ENCODE results near the gene NABP2. TPM values are rescaled to one million over a fixed set of nuclear protein-coding genes. Genes with fewer than 3 reads are reported as not detected.

The NABP2 gene
- total RNA-seq (2014; rRNA removed; shearing (Covaris generic)): 68.1 and 72.1 TPM in 2 replicates

DNA sequence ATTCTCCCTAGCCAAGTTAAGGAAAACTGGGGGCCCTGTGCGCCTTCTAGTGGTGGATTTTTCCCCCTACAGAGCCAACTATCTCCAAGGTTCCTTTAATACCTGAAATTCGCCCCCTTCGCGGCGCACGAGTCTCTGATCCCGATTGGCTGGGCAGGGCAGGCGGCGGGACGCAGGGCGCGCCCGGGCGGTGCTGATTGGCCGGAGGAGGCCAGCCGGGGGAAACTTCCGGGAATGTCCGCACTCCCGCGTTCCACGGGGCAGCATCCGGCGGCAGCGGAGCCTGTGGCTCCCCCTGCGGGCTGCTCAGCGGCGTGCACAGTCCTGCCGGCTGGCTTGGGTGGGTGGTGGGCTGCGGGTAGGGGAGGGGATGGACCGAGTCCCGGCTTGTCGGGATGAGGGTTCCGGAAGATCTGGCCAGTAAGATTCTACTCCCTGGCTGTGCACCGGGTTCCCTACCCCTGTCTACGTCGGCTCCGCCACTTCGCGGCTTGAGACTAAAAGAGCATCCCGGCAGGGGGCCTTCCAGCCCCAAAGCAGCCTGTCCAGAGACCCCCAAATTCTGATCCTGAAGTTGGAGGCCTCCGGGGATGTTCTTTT is at the start of gene NABP2:
NABP2 (plus strand) TSS at position 241 of the 600 bp plus-strand sequence. CDS start 515 bp downstream, outside the sequence.
- peak; percentile 96 for DNase-seq (ENCODE audit: low read depth)

DNA sequence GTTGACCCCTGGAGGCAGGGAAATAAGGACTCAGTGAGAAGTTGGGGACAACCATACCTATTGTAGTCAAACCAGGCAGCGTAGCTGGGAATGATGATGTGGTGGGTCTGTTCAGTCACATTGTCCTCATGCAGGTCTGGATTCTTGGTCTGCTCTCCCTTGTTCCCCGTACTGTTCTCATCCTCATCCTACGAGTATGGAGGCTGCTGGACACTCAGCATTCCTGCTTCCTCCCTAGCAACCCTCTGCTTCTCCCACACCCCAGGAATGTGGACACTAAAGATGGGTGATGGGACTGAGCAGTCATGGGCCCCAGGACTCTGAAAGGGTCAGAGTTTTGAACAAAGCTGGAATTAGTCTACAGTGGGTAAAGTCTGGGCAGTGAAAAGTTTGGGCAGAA is 45.8 kb upstream of the NABP2 start:
- DNase-seq (ENCODE audit: low read depth): no peak

DNA sequence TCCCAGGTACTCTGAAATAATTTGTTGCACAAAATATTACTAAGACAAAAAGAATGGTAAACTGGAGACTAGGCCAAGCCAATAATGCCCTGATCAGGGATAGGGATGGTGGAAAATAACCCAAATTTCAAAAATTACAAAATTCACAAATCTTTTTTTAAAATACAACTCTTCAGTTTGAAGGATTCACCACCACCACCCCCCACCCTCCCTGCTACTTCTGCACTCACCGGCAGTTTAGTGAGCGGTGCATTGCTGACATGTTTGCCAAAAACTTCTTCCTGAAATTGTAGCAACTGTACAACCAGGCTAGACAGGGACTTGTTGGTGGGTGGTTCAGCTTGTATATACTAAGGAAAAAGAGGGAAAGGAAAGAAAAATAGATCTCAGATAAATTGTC is 37.2 kb upstream of the NABP2 start:
- DNase-seq (ENCODE audit: low read depth): no peak

DNA sequence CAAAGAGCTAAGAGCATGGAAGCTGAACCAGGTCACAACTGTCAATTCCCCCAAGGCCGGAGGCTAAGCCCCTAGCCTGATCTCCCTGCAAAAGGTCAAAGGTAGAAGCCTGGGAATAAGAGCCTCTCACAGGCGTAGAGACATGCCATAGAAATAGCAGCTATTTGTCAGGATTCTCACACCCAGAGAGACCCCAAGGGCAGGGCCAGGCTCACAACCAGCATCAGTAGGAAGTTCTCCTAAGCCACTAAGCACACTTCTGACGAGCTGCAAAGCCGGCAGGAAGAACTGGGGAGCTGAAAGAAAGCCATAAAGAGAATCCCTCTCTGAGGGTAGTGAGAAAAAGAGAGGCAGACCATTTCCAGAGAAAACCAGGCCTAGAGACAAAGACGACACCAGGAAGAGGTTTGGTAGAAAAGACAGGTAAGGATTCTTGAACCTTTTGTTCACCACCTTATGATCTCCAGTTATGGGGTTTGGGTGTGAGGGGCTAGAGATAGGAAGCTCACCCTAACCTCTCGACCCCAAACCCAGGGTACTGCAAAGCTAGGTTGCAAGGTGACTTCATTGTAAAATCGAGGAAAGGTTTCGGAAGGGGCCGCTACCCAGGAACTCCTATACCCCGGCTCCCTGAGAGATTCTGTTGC is 35.9 kb upstream of the NABP2 start:
- DNase-seq (ENCODE audit: low read depth): no peak

DNA sequence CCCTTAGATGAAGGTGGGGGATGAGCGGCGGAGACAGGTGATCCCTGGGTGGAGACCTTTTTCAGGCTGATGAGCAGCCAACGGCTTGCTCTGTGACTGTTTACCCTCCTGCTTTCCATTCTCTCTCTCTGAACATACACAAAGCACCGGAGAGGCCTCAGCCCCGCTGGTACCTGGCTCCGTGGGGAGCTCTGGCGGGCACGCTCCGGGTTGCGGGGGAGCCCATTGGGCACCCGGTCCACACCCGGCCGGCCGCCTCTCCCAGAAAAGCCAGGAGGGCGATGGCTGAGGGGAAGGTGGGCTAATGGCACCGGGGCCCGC is 35.4 kb upstream of the NABP2 start:
- no peak for DNase-seq (ENCODE audit: low read depth)

DNA sequence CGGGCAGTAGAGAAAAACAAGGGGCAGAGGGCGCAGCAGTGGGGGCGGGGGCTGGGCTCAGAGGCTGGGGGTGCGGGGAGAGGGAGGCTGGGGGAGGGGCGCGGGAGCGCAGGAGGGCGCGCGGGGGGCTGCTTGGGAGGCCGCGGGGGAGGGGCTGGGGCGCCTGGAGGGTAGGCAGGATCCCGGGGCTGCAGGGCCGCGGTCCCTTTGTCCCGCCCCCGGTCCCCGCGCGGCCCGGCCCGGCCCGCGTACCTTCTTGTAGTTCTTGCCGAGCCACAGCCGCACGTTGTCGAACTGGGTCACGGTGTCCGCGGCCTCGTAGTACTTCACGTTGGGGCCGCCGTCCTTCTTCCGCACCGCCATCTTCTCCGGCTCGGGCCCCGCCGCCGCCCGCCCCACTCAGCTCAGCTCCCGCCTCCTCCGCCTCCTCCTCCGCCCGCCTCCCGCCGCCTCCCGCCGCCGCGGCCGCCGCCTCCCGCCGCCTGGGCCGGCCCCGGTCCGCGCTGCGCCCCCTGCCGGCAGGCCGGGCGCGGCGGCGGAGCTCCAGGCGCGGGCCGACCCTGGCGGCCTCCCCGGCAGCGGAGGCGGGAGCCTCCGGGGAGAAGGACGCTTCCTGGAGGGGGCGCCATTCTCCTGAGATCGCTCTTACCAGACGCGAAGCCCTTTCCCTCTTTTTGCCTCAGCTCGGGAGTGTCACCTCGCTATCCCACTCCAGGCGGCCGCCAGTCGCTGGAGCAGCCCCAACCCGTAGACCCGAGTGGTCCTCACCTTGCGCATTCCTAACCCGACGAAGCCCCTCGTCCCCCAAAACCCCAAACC is 34.8 kb upstream of the NABP2 start, which contains the start of gene SMARCC2:
SMARCC2 (minus strand) TSS at position 385 of the 819 bp plus-strand sequence; CDS start at position 363, 22 bp downstream.
- peak; percentile 75 for DNase-seq (ENCODE audit: low read depth)

DNA sequence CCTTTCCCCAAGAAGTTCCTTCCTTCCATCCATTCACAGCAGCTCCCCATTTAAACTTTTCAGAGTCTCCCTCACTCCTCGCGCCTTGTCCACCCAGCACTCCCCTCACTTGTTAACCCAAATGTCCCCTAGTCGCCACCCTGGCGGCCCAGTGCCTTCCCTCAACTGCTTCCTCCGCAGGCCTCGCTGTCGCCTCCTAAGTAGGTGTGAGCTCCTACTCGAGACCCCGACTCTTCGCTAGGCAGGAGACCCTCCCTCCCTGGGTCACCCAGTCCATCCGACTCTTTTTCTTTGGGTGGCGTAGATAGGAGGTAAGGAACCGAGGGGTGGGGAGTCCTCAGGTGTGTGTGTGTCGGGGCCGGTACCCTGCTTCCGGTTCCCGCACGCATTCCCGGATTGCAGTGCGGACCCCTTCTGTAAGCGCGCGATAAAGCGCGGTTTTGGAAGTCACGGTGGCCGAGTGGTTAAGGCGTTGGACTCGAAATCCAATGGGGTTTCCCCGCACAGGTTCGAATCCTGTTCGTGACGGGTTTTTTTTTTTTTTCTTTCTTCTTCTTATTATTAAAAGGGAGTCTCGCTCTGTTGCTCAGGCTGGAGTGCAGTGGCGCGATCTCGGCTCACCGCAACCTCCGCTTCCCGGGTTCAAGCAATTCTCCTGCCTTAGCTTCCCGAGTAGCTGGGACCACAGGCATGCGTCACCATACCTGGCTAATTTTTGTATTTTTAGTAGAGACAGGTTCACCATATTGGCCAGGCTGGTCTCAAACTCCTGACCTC is 34.0 kb upstream of the NABP2 start:
- DNase-seq (ENCODE audit: low read depth): peak; percentile 70

DNA sequence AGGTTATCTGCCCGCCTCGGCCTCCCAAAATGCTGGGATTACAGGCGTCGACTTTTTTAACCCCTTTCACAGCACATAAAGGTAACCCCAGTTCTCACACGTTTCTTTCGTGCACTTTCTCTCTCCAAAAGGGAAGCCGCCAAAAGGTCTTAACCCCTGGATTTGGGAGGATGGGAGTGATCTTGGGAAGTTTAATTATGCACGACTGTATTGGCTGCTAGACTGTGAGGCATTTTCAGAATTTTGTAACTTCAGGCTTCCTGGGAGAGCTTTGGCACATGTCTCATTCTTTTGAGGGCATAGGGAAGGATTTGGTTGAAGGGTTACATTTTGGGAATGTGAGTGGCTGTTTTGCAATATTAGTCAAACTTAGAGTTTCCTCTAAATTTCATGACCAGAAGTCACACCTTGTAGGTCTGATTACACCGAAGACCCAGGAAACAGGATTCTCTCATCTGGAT is 33.4 kb upstream of the NABP2 start:
- no peak for DNase-seq (ENCODE audit: low read depth)

DNA sequence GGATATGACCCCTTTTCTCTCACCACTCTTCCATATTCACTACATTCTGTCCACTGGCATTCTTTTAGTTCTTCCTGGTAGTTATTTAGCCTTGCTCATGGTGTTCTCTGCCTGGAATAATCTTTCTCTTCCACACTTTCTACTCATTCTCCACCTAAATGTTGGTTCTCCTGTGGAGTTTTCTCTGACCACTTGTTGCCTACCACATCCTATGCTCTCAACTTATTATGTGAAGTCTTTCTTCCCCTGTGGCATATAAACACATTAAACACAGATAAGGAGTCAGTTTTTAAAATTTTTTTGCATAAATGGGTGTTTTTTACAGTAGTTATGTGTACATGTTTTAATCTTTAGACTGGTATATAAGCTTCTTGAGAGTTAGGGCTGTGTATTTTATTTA is 31.6 kb upstream of the NABP2 start:
- no peak for DNase-seq (ENCODE audit: low read depth)

DNA sequence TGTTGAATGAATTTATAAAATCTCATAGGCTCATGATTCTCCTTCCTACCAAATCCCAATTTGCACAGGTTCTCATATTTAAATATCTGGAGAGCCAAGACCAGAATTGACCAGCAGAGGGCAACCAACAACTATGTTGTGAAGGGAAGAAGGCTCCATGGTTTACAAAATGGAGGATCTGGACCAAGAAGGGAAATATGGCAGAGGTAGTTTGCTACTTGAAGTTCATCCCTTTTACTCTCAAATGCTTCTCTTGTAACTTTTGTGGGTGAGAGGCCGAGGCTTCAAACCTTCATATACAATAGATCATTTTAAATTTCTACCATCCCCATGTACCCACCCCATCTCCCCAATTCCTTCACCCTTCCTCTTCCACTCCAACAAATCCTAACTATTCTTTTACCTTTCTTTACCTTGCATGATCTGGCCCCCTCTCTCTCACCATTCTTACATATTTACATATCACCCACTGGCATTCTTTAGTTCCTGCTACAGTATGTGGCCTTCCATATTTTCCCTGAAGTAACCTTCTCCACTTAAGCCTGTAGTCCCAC is 31.0 kb upstream of the NABP2 start:
- DNase-seq (ENCODE audit: low read depth): peak; percentile 76

DNA sequence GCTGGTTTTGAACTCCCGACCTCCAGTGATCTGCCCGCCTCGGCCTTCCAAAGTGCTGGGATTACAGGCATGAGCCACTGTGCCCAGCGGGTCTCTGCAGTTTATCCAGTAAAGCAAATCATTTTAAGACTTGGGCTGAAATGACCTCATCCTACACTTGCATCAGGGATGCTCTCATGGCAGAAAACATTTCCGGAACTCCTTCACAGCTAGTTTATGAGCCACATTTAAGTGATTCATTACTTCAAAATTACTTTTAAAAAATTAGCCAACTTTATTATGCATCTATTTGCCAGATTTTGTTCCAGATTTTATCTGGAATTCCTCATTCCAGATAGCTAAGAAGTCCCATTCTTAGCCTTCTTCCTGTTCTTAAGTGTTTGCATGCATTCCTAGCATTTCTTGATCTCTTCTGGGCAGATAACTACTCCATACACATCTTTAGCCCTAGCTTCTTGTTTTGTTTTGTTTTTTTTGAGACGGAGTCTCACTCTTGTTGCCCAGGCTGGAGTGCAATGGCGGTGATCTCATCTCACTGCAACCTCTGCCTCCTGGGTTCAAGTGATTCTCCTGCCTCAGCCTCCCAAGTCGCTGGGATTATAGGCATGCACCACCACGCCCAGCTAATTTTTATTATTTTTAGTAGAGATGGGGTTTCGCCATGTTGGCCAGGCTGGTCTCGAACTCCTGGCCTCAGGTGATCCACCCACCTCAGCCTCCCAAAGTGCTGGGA is 27.2 kb upstream of the NABP2 start:
- DNase-seq (ENCODE audit: low read depth): peak; percentile 74

DNA sequence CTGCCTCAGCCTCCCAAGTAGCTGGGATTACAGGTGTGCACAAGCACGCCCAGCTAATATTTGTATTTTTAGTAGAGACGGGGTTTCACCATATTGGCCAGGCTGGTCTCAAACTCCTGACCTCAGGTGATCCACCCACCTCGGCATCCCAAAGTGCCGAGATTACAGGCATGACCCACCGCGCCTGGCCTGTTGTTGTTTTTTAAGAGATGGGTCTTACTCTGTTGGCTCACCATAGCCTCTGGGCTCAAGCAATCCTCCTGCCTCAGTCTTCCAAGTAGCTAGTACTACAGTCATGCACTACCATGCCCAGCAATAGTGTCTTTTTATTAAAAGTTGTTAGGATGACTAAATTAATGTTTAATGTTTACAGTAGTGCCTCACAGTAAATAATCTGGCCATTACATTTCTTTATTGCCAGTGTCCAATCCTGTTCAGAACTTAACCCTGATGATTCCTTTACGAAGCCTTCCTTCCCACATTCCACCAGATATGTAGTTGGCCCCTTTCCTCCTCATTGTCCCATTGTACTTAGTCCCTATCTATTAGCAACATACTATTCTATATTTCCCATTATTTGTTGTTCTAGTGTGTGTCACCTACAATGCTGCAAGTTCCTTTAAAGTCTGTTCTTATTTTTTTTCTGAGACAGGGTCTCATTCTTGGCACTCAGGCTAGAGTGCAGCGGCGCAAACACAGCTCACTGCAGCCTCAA is 26.1 kb upstream of the NABP2 start:
- no peak for DNase-seq (ENCODE audit: low read depth)

DNA sequence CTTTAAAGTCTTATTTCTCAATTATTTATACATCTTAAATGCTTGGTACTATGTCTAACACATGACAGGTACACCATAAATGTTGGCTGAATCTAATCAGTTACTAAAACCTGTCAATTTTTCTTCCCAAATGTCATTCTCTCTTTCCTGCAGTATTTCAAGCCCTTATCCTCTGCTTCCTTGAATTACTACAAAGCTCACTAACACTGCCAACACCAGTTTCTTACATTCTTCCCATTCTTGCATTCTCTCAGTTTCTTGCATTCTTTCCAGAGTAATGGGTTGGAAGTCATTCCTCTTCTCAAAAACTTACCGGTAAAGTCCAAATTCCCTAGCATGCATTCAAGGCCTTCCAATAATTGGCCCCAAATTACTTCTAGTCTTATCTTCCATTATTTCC is 25.3 kb upstream of the NABP2 start:
- DNase-seq (ENCODE audit: low read depth): no peak

DNA sequence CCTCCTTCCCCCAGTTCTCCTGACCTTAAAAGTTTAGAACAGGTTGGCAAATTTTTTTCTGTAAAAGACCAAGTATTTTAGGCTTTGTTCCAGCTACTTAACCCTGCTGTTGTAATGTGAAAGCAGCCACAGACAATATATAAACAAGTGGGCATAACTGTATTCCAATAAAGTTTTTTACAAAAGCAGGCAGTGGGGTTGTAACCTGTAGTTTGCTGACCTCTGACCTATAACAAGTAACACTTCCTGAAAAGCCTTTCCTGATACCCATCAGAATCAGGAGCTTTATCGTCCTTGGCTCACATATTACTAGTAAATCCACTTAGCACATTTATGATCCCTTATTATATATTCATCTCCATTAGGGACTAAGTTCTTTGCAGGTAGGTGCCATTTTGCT is 21.8 kb upstream of the NABP2 start:
- DNase-seq (ENCODE audit: low read depth): no peak

DNA sequence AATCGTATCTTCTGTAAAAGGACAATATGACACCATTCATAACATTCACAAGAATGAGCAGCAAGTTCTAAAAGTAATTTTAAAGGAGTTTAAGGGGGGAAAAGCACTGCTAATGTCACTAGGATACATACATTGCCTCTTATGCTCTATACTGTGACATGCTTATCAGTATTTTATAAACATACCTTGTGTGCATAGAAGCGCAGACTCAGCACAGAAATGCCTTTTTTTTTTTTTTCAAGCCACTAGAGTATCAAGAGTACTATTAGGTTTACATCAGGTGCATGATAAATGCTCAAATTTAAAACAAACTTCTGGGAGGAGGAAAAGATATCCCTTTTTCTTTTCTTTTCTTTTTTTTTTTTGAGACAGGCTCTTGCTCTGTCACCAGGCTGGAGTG is 21.3 kb upstream of the NABP2 start:
- no peak for DNase-seq (ENCODE audit: low read depth)

DNA sequence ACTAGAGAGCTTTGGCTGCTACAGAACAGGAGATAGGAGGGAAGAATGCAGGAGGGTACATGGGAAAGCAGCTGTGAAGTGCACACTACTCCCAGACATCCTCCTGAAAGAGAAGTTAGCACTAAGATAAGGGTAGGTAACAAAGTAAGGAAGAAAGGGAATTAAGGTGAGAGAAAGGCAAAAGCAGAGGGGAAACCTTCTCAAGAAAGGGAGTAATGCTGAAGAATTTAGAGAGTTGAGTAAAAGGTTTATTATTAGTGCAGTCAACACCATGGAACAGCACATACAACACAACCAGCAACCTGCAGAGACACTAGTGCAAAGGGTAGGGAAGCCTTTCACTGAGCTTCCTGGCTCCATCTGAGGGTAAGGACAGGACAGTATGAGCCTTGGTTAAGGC is 19.9 kb upstream of the NABP2 start:
- no peak for DNase-seq (ENCODE audit: low read depth)

DNA sequence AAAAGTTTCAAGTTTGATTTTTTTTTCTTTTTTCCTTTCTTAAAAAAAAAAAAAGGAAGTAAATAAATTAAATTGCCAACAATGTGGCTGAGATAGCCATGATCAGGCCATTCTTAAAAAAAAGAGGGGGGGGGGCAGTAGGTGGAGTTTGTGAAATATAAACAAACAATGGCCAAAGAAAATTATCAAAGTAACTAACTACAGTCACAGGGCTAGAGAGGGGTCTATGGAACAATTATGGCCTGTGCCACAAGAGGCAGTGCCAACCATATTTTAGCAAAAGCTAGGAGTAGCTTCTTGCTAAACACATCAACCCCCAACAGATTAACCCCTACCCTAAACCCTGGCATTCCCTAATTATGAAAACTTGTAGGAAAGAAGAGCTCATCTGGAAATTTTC is 18.7 kb upstream of the NABP2 start:
- DNase-seq (ENCODE audit: low read depth): no peak

DNA sequence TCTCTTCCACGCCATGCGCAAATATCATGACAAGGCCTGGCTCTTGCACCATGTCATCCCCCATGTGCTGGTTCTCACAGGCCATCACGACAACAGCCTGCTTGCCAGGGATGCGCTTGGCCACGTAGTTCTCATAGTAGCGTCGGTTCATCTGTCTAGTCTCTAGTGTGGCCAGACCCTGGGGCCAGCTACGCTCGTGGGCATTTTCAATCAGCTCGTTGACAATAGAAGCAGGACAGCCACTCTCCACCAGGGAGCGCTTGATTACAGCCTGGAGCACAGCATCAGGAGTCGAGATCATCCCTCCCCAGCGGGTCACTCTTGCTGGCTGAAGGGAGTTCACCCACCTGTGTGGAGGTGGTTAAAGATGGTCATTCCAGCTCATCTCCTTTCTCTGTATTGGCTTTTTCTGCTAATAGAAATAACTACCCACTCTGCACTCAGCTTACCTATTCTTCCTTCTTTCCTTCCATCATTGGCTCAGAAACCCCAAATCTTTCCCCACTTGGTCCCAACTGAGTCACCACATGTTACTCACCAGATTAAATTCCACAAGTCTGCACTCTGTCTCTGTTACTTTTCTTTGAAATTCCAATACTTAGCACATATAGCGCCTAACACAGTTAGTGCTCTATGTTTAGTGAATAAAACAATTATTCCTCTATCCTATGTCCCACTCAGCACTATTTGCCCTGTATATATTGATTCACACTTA is 17.5 kb upstream of the NABP2 start:
- DNase-seq (ENCODE audit: low read depth): peak; percentile 41

DNA sequence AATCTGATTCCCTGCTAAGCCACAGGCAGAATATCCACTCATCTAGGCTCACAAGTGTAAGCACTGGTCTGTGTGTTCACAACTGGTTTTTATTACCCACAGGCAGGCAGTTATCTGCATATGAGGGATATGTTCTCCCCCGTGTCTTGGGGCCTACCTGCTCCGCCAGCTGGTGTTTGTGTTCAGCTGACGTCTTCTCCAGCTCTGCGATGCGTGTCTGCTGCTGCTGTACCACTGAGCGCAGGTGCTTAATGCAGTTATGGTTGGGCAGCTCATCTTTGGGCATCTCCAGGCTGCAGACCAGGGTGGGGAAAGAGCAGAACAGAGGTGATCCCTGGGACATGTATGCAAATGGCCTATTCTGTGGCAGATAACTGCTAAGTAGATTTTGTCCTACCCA is 16.1 kb upstream of the NABP2 start:
- DNase-seq (ENCODE audit: low read depth): no peak

DNA sequence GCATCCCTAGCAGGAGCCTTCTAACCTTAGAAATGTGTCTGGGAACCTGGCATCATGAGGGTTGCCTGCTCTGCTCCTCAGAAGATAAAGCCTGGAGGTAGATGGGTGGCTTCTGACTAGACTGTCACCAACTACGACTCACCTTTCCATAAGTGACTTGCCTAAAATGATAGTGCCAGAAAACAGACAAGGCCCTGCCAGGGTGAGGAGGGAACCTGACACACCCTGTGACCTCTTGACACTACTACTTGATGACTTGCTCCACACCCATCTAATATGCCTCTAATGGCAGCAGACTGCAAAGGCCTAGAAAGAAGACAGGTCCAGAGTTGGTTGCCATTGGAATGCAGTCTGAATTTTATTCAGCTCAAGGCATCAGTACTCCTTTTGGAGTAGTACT is 11.8 kb upstream of the NABP2 start:
- DNase-seq (ENCODE audit: low read depth): no peak
